ENCODE measurements around the gene AGAP4. TPM values are rescaled to one million over a fixed set of nuclear protein-coding genes. Genes with fewer than 3 reads are reported as not detected.
"Not testable (repeated sequence)": the region's sequence is repeated elsewhere in the genome, so short reads cannot be mapped to it uniquely, and the experiment has no call there.

The AGAP4 gene
- total RNA-seq, 4 donors from 2014 or later = 1.4 to 2.4 (median 2.2) TPM

- no peak for TF ChIP-seq POLR2A (IDR thresholded peaks at IDR 0.05)
- DNase-seq (no peak), ATAC-seq (no peak)
- Histone ChIP-seq H3K27me3 (no peaks in the 10 kb centered on the region), H3K27ac (no peak overlapping the region), H3K36me3 (no peaks in the 10 kb centered on the region), H3K4me3 (no peak overlapping the region), H3K4me1 (no peaks in the 10 kb centered on the region), H3K9me3 (no peaks in the 10 kb centered on the region)
- in situ Hi-C loops (cut with MboI; ENCODE audit: low sequenced_read_pairs in 4 of 4) (no loop called here), intact Hi-C loops (cut with DNase I; ENCODE audit: low total_unique reads) (no loop called here)
Observed at GRCh38 chr10:45809837-45810236, 37.5 kb downstream of the AGAP4 start.

- DNase-seq; ATAC-seq; in situ Hi-C loops (cut with MboI; ENCODE audit: low sequenced_read_pairs in 4 of 4); intact Hi-C loops (cut with DNase I; ENCODE audit: low total_unique reads); H3K4me3 ChIP-seq; H3K27me3 ChIP-seq; H3K27ac ChIP-seq; H3K4me1 ChIP-seq; H3K9me3 ChIP-seq; H3K36me3 ChIP-seq: not testable (repeated sequence)
Observed at GRCh38 chr10:45804996-45805395, 42.3 kb downstream of the AGAP4 start.

- H3K27ac ChIP-seq; DNase-seq; H3K4me1 ChIP-seq; H3K36me3 ChIP-seq; in situ Hi-C loops (cut with MboI; ENCODE audit: low sequenced_read_pairs in 4 of 4); intact Hi-C loops (cut with DNase I; ENCODE audit: low total_unique reads); H3K27me3 ChIP-seq; H3K9me3 ChIP-seq; H3K4me3 ChIP-seq; ATAC-seq: not testable (repeated sequence)
Observed at GRCh38 chr10:45803060-45804010, 44.0 kb downstream of the AGAP4 start.

GRCh38 chr10:45794761-45795160, 52.5 kb downstream of the AGAP4 start:
- H3K27me3 ChIP-seq; H3K27ac ChIP-seq; ATAC-seq; H3K4me1 ChIP-seq; H3K4me3 ChIP-seq; DNase-seq; H3K9me3 ChIP-seq; intact Hi-C loops (cut with DNase I; ENCODE audit: low total_unique reads); H3K36me3 ChIP-seq; in situ Hi-C loops (cut with MboI; ENCODE audit: low sequenced_read_pairs in 4 of 4): not testable (repeated sequence)

GRCh38 chr10:45790694-45791426, 56.4 kb downstream of the AGAP4 start:
- H3K4me1 ChIP-seq; H3K27me3 ChIP-seq; intact Hi-C loops (cut with DNase I; ENCODE audit: low total_unique reads); H3K27ac ChIP-seq; ATAC-seq; H3K9me3 ChIP-seq; in situ Hi-C loops (cut with MboI; ENCODE audit: low sequenced_read_pairs in 4 of 4); H3K4me3 ChIP-seq; DNase-seq: not testable (repeated sequence)
- peaks cover 0 to 12% of the 10 kb centered on the region in 2 donors for H3K36me3 ChIP-seq

GRCh38 chr10:45789991-45790390, 57.3 kb downstream of the AGAP4 start:
- H3K27ac ChIP-seq; H3K27me3 ChIP-seq; DNase-seq; H3K4me1 ChIP-seq; intact Hi-C loops (cut with DNase I; ENCODE audit: low total_unique reads); ATAC-seq; in situ Hi-C loops (cut with MboI; ENCODE audit: low sequenced_read_pairs in 4 of 4); H3K4me3 ChIP-seq; H3K9me3 ChIP-seq: not testable (repeated sequence)
- peaks cover 0 to 17% of the 10 kb centered on the region in 2 donors for H3K36me3 ChIP-seq

- H3K9me3 ChIP-seq; ATAC-seq; H3K27me3 ChIP-seq; in situ Hi-C loops (cut with MboI; ENCODE audit: low sequenced_read_pairs in 4 of 4); H3K4me3 ChIP-seq; H3K4me1 ChIP-seq; DNase-seq; H3K27ac ChIP-seq; intact Hi-C loops (cut with DNase I; ENCODE audit: low total_unique reads): not testable (repeated sequence)
- H3K36me3 ChIP-seq = peaks cover 0 to 17% of the 10 kb centered on the region in 2 donors
Observed at GRCh38 chr10:45787212-45787741, 60.0 kb downstream of the AGAP4 start.

- H3K27ac ChIP-seq; DNase-seq; H3K4me1 ChIP-seq; H3K27me3 ChIP-seq; H3K9me3 ChIP-seq; ATAC-seq; intact Hi-C loops (cut with DNase I; ENCODE audit: low total_unique reads); H3K4me3 ChIP-seq; in situ Hi-C loops (cut with MboI; ENCODE audit: low sequenced_read_pairs in 4 of 4): not testable (repeated sequence)
- peaks cover 0 to 12% of the 10 kb centered on the region in 2 donors for H3K36me3 ChIP-seq
Observed at GRCh38 chr10:45786217-45786616, 61.1 kb downstream of the AGAP4 start.

Other genes starting within 250 kb of the AGAP4 start
- gene ZFAND4, start 174.7 kb downstream of the AGAP4 start, total RNA-seq = 10 to 100 TPM in 2 of 4 donors, 1 to 10 TPM in 2; 6.4 to 15.0 (median 12.3) TPM
- gene WASHC2C, start 120.2 kb downstream of the AGAP4 start, total RNA-seq = 10 to 100 TPM; 18.7 to 22.2 (median 19.1) TPM
- 100 to 1,000 TPM; 105 to 134 (median 126) TPM for gene TIMM23, start 125.0 kb upstream of the AGAP4 start, total RNA-seq
- 100 to 1,000 TPM; 139 to 173 (median 157) TPM for gene NCOA4, start 183.1 kb upstream of the AGAP4 start, total RNA-seq
- gene MSMB, start 198.8 kb upstream of the AGAP4 start, total RNA-seq = not detected

Data from gastrocnemius medialis (tissue), 4 donors.